GM19438 (cell line): Measurements from ENCODE around the gene GPC4.
"Not testable (repeated sequence)": the region's sequence is repeated elsewhere in the genome, so short reads cannot be mapped to it uniquely, and the experiment has no call there.

Experiments used
- ATAC-seq: cut with Tn5 transposase; IDR thresholded peaks from one replicate; pipeline ENCODE4 v1.9.1; 2021; ENCODE audit warnings: low read depth; ENCODE audit not compliant: unreplicated experiment

Gene GPC4

GRCh38 chrX:133370696-133371275, 44.5 kb downstream of the GPC4 start:
- ATAC-seq = no peak

DNA sequence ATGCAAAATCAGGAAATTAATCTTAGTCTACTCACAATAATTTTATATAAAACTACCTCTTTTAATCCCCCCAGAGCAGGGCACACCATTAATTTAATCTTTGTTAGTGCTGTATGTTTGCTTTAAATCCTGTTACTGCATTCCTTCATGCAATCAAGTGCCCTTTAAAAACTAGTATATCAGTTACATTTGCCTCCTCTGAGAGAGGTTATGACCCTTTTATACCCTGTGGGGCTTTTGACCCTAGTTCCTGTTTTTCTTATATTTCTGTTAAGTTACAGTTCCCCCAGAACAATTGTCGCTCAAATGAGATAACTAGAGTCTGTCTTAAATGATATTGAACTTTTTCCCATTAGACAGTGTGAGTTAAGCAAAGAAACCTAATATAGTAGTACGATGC, 46.2 kb downstream of the GPC4 start:
- ATAC-seq = no peak

DNA sequence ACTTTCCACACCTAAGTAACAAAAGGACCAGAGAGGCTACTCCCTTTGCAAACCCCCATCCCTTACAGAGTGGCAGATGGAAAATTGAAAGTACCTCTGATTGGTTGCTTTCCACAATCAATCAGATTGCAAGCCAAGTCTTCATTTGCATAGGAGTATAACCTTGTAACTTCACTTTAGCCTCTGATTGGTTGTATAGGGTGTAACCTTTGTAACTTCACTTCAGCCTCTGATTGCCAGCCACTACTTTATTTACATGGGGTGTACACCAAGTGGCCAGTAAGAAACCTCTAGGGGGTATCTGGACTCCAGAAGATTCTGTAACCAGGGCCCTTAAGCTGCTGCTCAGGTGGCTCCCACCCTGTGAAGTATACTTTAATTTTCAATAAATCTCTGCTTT, 48.6 kb downstream of the GPC4 start:
- no peak for ATAC-seq

GRCh38 chrX:133365871-133366611, 49.2 kb downstream of the GPC4 start:
- no peak for ATAC-seq

GRCh38 chrX:133364865-133365264, 50.4 kb downstream of the GPC4 start:
- no peak for ATAC-seq

- no peak for ATAC-seq
Measured at GRCh38 chrX:133364196-133364595, 51.1 kb downstream of the GPC4 start.

- ATAC-seq = no peak
Measured at GRCh38 chrX:133362538-133362937, 52.8 kb downstream of the GPC4 start.

DNA sequence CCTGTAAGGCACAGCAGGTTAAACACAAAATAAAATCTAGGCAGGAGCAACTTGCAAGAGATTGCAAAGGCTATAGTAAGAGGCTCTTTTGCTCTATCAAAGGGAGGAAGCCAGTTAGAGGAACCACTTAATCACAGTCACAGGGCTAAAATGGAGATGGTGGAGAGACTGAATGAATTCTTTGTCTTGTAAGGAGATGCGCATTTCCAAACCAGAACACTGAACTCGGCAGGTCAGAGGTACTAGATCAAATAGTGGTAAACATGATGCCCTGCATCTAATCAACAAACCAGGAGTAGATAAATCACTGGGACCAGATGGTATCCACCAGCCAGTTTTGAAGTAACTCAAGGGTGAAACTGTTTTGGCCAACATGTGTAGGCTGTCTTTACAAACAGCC, 55.8 kb downstream of the GPC4 start:
- ATAC-seq = no peak

- ATAC-seq = no peak
Measured at GRCh38 chrX:133353233-133353632, 62.1 kb downstream of the GPC4 start.

DNA sequence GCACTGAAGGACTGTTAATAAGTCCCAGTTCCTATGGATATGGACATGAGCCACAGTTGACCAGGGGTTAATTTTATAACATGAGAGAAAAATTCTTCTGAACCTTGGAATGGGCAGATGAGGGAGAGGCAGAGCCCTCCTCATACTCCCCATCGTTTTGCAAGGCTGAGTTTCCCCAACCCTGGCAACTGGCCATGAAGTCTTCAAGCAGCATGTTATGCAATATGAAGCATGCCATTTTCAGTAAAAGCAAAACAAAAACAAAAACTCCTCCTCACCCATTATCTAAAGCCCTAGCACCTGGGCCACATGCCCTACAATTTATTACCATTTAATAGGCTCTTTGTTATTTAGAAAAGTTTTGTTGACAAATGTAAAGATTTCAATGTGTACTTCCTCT, 64.5 kb downstream of the GPC4 start:
- no peak for ATAC-seq

DNA sequence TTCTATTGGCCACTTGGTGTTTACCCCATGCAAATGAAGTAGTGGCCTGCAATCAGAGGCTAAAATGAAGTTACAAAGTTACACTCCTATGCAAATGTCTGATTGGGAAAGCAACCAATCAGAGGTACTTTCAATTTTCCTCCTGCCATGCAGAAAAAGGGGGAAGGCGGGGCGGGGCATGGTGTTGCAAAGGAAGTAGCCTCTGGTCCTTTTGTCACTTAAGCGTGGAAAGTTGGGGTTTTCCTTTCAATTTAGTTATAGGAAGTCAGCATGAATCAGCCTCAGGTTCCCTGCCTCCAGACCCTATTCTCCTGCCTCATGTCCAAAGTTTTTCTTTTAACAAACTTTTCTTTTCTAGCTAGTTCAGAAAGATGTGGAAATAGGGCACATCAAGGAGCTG, 69.3 kb downstream of the GPC4 start:
- ATAC-seq = no peak

DNA sequence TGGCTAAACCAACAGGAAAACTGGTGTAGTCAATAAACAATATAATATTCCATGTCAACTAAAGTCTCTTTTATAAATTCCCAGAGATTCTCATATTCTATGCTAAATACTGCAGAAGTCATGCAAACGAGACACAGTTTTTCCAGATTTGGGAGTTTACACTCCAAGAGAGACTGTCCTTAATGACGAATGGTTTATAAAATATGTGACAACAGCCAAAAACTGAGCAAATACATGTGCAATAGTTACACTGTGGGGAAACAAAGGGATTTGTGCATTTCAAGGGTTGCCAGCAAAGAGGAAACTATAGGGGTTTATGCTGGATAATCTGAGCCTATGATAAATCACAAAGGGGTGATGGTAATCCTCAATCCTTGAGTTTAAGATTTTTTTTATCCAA, 75.7 kb downstream of the GPC4 start:
- ATAC-seq = no peak

GRCh38 chrX:133337250-133337649, 78.0 kb downstream of the GPC4 start:
- ATAC-seq = no peak

DNA sequence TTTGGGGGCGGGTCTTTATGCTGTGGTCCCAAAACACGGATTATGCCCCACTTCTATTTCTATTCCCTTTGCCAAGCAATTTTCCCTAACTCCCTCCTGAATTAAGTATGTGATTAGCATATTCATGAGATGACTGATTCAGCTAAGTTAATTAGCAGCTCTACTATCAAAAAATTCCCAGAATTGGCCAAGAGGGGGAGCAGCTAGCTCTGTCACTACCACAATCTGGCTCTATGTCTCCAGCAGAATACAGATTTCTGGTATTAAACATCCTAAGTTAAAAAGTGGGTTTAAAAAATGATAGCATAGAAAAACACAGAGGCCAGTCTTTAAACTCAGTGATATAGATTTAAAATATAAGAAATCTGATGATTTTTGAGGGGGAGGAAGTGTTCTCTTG, 80.3 kb downstream of the GPC4 start:
- ATAC-seq = no peak

- no peak for ATAC-seq
Measured at GRCh38 chrX:133333154-133333750, 82.0 kb downstream of the GPC4 start.

- ATAC-seq = no peak
Measured at GRCh38 chrX:133332737-133333136, 82.6 kb downstream of the GPC4 start.

GRCh38 chrX:133330956-133331355, 84.3 kb downstream of the GPC4 start:
- no peak for ATAC-seq

GRCh38 chrX:133325422-133325821, 89.9 kb downstream of the GPC4 start:
- no peak for ATAC-seq

DNA sequence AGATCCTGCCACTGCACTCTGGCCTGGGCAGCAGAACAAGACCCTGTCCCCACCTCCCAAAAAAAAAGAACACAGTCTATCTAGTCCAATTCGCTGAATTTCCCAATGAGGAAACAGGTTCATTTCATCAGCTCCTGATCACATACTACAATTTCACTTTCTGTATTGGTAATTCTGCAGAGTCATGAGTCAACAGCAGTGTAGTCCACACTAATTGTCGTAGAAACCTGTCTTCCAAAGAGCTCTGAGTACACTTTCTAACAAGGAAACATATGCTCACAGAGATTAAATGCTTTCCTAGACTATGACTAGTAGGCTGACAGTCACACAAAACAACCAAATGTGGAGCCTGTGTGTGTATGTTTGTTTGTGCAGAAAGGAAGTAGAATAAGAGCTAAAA, 91.9 kb downstream of the GPC4 start:
- ATAC-seq = no peak

- ATAC-seq = not testable (repeated sequence)
Measured at GRCh38 chrX:133322269-133322668, 93.0 kb downstream of the GPC4 start.

DNA sequence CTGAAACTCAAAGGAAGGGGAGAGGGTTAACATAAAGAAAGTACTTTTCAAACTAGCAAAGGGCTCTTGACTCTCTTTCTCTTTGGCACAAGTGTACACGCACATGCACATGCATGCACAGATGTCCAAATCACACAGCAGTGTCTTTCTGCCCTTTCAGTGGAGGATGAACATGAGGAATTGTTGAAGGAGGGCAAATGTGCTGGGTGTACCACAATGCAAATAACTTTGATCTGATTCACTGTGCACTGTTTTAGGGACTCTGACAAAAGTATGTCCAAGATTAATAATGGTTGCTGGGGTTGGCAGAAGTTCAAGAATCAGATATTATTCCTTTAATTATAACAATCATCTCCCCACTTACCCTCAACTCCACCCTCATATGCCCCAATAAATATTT, 93.8 kb downstream of the GPC4 start:
- ATAC-seq = no peak

DNA sequence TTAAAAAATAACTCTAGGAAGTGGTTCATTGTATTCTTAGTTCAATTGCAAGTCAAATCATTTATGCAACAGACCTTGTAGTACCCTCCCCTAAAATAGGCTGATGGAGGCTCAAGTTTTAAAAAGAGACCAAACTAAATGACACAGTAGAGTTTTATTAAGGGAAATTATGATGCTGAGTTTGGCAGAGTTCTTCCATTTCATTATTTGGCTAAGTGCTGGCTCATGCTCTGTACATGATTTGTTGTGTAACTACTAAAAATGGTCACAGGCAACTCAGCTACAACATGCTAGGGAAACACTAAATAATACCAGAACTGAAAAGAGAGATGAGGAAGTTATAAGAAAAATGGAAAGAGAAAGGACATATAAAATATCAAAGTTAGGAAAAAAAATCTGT, 101.0 kb downstream of the GPC4 start:
- ATAC-seq = no peak
